Effector CD4-positive, alpha-beta T cell (primary cell): ENCODE data around the gene EN1.

Experiments used
- DNase-seq: peaks from one replicate; pipeline ENCODE4 v3.0.0-alpha.2; 2020

EN1 gene

GRCh38 chr2:118816669-118817068 lies 30.8 kb downstream of the EN1 start:
- no peak for DNase-seq

- no peak for DNase-seq
Measured at GRCh38 chr2:118815731-118816130, 31.7 kb downstream of the EN1 start.

- no peak for DNase-seq
Measured at GRCh38 chr2:118815314-118815713, 32.1 kb downstream of the EN1 start.

GRCh38 chr2:118814368-118814767 lies 33.1 kb downstream of the EN1 start:
- DNase-seq = no peak

GRCh38 chr2:118813601-118814339 lies 33.7 kb downstream of the EN1 start:
- no peak for DNase-seq

- no peak for DNase-seq
Measured at GRCh38 chr2:118813111-118813510, 34.3 kb downstream of the EN1 start.

- no peak for DNase-seq
Measured at GRCh38 chr2:118812552-118812951, 34.9 kb downstream of the EN1 start.

- no peak for DNase-seq
Measured at GRCh38 chr2:118811514-118812115, 35.8 kb downstream of the EN1 start.

GRCh38 chr2:118810766-118811165 lies 36.7 kb downstream of the EN1 start:
- DNase-seq = no peak

- no peak for DNase-seq
Measured at GRCh38 chr2:118808429-118808809, 39.0 kb downstream of the EN1 start.

GRCh38 chr2:118807668-118808428 lies 39.6 kb downstream of the EN1 start:
- DNase-seq = no peak

GRCh38 chr2:118806797-118807667 lies 40.4 kb downstream of the EN1 start:
- no peak for DNase-seq

- no peak for DNase-seq
Measured at GRCh38 chr2:118805064-118805690, 42.3 kb downstream of the EN1 start.

GRCh38 chr2:118803012-118803411 lies 44.4 kb downstream of the EN1 start:
- DNase-seq = no peak

GRCh38 chr2:118801151-118801550 lies 46.3 kb downstream of the EN1 start:
- no peak for DNase-seq

- DNase-seq = no peak
Measured at GRCh38 chr2:118800736-118801135, 46.7 kb downstream of the EN1 start.

GRCh38 chr2:118794546-118794945 lies 52.9 kb downstream of the EN1 start:
- DNase-seq = no peak
